Measurements from ENCODE around the gene SH2B2.

SH2B2 gene

GRCh38 chr7:102286237-102287110, at the start of gene SH2B2:
Gene SH2B2, plus strand, starts transcription at chr7:102286868. Its CDS starts 13,683 bp downstream, at chr7:102300551.
- in situ Hi-C loops (cut with MboI; ENCODE audit: low pct_unique_long_range_greater_than_20kb, low sequenced_read_pairs, unreplicated experiment), result no loop called here
- TF ChIP-seq CTCF (IDR thresholded peaks at IDR 0.05; ENCODE audit: extremely low read depth, insufficient read depth, missing control alignments), result no peak

GRCh38 chr7:102239206-102239820, 47.4 kb upstream of the SH2B2 start:
- in situ Hi-C loops (cut with MboI; ENCODE audit: low pct_unique_long_range_greater_than_20kb, low sequenced_read_pairs, unreplicated experiment), result loop anchor here (10.0 kb wide), 2 partner anchors 245 to 575 kb away; no protein-coding TSS in a partner anchor
- TF ChIP-seq CTCF (IDR thresholded peaks at IDR 0.05; ENCODE audit: extremely low read depth, insufficient read depth, missing control alignments), result no peak
- no peak for DNase-seq (ENCODE audit: low spot score)

More at GRCh38 chr7:102286237-102287110, at the start of gene SH2B2:
- peak; percentile 86 for DNase-seq (ENCODE audit: low spot score)

DNA sequence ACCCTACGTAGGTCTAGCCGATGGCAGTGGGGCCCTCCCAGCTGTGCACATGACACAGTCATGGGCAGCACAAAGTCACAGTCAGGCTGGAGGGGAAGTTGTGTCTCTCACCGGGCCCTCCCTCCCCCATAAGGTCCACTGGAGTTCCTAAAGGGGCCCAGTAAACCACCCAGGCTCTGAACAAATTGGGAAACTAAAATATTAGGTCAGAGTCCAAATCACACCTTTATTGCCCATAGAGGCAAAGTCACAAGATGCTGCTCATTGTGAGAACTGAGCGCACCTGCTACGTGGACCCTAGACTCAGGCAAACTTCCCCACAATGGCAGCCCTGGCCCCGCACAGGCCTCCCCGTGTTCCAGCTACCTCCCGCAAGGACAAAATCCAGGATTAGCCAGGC, 45.2 kb upstream of the SH2B2 start:
- TF ChIP-seq CTCF (IDR thresholded peaks at IDR 0.05; ENCODE audit: extremely low read depth, insufficient read depth, missing control alignments), result no peak
- in situ Hi-C loops (cut with MboI; ENCODE audit: low pct_unique_long_range_greater_than_20kb, low sequenced_read_pairs, unreplicated experiment), result no loop called here
- DNase-seq (ENCODE audit: low spot score), result no peak

DNA sequence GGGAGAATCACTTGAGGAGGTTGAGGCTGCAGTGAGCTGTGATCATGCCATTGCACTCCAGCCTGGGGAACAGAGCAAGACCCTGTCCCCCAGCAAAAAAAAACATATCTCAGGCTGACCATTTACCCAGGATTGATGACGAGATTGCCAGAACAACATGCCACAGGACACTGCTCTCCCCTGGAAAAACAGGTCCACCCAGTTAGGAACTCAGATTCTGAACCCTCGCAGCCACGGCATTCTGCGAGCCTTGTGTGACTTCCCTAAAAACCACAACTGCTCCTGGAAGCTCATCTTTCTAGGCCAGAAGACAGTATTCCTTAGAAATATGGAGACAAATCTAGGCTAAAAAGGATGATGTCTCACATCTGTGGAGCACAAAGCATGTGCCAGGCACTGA, 42.1 kb upstream of the SH2B2 start:
- no peak for DNase-seq (ENCODE audit: low spot score)
- TF ChIP-seq CTCF (IDR thresholded peaks at IDR 0.05; ENCODE audit: extremely low read depth, insufficient read depth, missing control alignments), result no peak
- in situ Hi-C loops (cut with MboI; ENCODE audit: low pct_unique_long_range_greater_than_20kb, low sequenced_read_pairs, unreplicated experiment), result no loop called here

DNA sequence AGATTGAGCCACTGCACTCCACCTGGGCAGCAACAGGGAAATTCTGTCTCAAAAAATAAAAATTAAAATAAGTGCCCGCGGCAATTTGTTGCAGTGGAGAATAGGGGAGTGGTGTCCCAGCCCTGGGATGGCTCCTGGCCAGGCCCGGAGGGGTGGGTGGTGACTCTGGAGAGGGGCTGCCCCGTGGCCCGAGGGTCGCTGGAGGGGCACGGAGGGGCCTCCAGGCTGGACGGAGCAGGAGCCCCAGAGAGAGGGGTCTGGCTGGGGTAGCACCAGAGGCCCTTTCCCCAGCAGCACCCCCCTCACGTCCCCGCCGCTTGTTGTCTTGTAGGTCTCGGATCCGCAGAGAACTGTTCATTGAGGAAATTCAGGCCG, 38.6 kb upstream of the SH2B2 start:
- in situ Hi-C loops (cut with MboI; ENCODE audit: low pct_unique_long_range_greater_than_20kb, low sequenced_read_pairs, unreplicated experiment), result no loop called here
- no peak for TF ChIP-seq CTCF (IDR thresholded peaks at IDR 0.05; ENCODE audit: extremely low read depth, insufficient read depth, missing control alignments)
- no peak for DNase-seq (ENCODE audit: low spot score)

DNA sequence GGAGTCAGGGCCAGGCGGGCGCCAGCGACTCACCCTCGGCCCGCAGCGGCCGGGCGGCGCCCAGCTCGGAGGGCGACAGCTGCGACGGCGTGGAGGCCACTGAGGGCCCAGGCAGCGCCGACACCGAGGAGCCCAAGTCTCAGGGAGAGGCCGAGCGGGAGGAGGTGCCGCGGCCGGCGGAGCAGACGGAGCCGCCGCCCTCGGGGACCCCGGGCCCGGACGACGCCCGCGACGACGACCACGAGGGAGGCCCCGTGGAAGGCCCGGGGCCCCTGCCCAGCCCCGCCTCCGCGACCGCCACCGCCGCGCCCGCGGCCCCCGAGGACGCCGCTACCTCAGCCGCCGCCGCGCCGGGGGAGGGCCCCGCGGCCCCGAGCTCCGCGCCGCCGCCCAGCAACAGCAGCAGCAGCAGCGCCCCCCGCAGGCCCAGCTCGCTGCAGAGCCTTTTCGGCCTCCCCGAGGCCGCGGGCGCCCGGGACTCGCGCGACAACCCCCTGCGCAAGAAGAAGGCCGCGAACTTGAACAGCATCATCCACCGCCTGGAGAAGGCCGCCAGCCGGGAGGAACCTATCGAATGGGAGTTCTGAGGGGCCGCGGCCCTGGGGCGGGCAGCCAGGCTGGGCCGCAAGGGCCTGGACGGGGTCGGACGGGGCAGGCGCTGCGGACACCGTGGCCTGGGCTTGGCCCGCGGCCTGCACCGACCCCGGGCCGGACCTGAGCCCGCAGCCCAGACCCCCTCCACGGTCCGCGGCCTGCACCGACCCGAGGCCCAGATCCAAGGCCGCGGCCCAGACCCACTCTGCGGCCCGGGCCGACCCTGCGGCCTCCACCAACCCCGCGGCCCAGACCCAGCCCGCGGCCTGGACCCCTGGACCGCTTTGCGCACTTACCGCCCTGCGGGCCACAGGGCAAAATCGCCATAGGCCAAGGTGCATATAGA, 37.9 kb upstream of the SH2B2 start:
- TF ChIP-seq CTCF (IDR thresholded peaks at IDR 0.05; ENCODE audit: extremely low read depth, insufficient read depth, missing control alignments), result no peak
- no peak for DNase-seq (ENCODE audit: low spot score)
- in situ Hi-C loops (cut with MboI; ENCODE audit: low pct_unique_long_range_greater_than_20kb, low sequenced_read_pairs, unreplicated experiment), result no loop called here

Measured in GM13977 (cell line).